Measurements from ENCODE around the gene PRDM2. TPM values are rescaled to one million over a fixed set of nuclear protein-coding genes. Genes with fewer than 3 reads are reported as not detected.

Gene PRDM2
- polyA plus RNA-seq, 3 donors = 4.1 to 22.5 (median 7.6) TPM

DNA sequence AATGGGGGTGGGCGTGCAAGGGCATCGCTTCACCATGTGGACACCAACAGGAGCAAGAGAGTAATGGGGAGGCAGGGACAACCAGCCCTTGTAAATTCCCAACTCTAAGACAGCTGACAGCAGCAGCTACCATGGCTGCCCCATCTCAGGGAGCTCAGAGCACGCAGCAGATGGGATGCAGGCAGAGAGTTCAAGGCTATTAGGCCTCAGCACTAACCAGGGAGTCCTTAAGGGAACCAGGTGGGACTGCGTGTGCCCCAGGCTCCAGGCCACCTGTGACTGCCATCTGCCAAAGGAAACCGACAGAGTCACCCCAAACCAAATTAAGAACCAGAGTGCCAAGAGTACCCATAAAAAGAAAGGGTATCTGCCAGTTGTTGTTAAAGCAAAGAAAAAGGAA, 33.7 kb upstream of the PRDM2 start:
- Mint-ChIP-seq H3K4me1 (peaks cover 42% of the 10 kb centered on the region), H3K4me3 (no peak overlapping the region), H3K9me3 (peaks cover 0 to 1% (median 0%) of the 10 kb centered on the region in 7 donors), H3K27ac (peak overlapping the region in 3 of 7 donors; percentile 4 to 59 (median 10)), H3K27me3 (ENCODE audit: low read depth in 3 of 3) (no peaks in the 10 kb centered on the region), H3K36me3 (no peaks in the 10 kb centered on the region)
- TF ChIP-seq, protein P1, sequence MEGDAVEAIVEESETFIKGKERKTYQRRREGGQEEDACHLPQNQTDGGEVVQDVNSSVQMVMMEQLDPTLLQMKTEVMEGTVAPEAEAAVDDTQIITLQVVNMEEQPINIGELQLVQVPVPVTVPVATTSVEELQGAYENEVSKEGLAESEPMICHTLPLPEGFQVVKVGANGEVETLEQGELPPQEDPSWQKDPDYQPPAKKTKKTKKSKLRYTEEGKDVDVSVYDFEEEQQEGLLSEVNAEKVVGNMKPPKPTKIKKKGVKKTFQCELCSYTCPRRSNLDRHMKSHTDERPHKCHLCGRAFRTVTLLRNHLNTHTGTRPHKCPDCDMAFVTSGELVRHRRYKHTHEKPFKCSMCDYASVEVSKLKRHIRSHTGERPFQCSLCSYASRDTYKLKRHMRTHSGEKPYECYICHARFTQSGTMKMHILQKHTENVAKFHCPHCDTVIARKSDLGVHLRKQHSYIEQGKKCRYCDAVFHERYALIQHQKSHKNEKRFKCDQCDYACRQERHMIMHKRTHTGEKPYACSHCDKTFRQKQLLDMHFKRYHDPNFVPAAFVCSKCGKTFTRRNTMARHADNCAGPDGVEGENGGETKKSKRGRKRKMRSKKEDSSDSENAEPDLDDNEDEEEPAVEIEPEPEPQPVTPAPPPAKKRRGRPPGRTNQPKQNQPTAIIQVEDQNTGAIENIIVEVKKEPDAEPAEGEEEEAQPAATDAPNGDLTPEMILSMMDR (IDR thresholded peaks at IDR 0.05) = no peak
- Histone ChIP-seq H3K4me3 (replicated peaks in 1 of 3; ENCODE audit: low read depth in 2 of 3, low read length in 3 of 3) (no peak overlapping the region), H4K20me1 (ENCODE audit: insufficient read depth, low read length) (no peaks in the 10 kb centered on the region), H3K9ac (ENCODE audit: insufficient read depth, low read length, poor library complexity, severe bottlenecking) (no peak overlapping the region), H3K4me1 (ENCODE audit: control insufficient read depth in 1 of 2, insufficient read depth in 2 of 2, low read length in 2 of 2) (peaks cover 41 to 42% of the 10 kb centered on the region in 2 donors), H3K27me3 (ENCODE audit: control insufficient read depth in 2 of 2, insufficient read depth in 2 of 2, low read length in 2 of 2) (no peaks in the 10 kb centered on the region), H3K27ac (ENCODE audit: low read depth in 1 of 2, low read length in 2 of 2) (no peak overlapping the region), H2AFZ (ENCODE audit: insufficient read depth, low read depth, low read length, poor library complexity, severe bottlenecking) (peak overlapping the region; percentile 61), H3K79me2 (ENCODE audit: insufficient read depth, low read length) (no peaks in the 10 kb centered on the region), H3K36me3 (replicated peaks in 1 of 2; ENCODE audit: control insufficient read depth in 1 of 2, insufficient read depth in 2 of 2, low read length in 2 of 2) (no peaks in the 10 kb centered on the region), H3K4me2 (replicated peaks; ENCODE audit: extremely low read depth, low read length, poor library complexity, severe bottlenecking) (no peak overlapping the region), H3K9me3 (replicated peaks in 1 of 2; ENCODE audit: control insufficient read depth in 1 of 2, insufficient read depth in 1 of 2, low read length in 2 of 2) (no peaks in the 10 kb centered on the region)
- DNase-seq = no peak
- intact Hi-C loops (cut with micrococcal nuclease) = no loop called here
- WGBS (ENCODE audit: insufficient coverage) = 100% methylated on average over 1 of the region's 5 CpGs

GRCh38 chr1:13667691-13668090, 32.3 kb upstream of the PRDM2 start:
- Mint-ChIP-seq H3K4me3 (no peak overlapping the region), H3K27me3 (ENCODE audit: low read depth in 3 of 3) (no peaks in the 10 kb centered on the region), H3K9me3 (no peaks in the 10 kb centered on the region), H3K27ac (no peak overlapping the region), H3K4me1 (peaks cover 34% of the 10 kb centered on the region), H3K36me3 (no peaks in the 10 kb centered on the region)
- no peak overlapping the region for H2AFZ ChIP-seq (ENCODE audit: insufficient read depth, low read depth, low read length, poor library complexity, severe bottlenecking)
- intact Hi-C loops (cut with micrococcal nuclease) = no loop called here
- no peaks in the 10 kb centered on the region for H3K27me3 ChIP-seq (ENCODE audit: control insufficient read depth in 2 of 2, insufficient read depth in 2 of 2, low read length in 2 of 2)
- no peaks in the 10 kb centered on the region for H3K79me2 ChIP-seq (ENCODE audit: insufficient read depth, low read length)
- DNase-seq = no peak
- no peak overlapping the region for H3K27ac ChIP-seq (ENCODE audit: low read depth in 1 of 2, low read length in 2 of 2)
- TF ChIP-seq, protein P1 (IDR thresholded peaks at IDR 0.05) = no peak
- peaks cover 30 to 31% of the 10 kb centered on the region in 2 donors for H3K4me1 ChIP-seq (ENCODE audit: control insufficient read depth in 1 of 2, insufficient read depth in 2 of 2, low read length in 2 of 2)
- WGBS (ENCODE audit: insufficient coverage) = 100% methylated on average over 1 of the region's 4 CpGs
- H3K4me2 ChIP-seq (replicated peaks; ENCODE audit: extremely low read depth, low read length, poor library complexity, severe bottlenecking) = no peak overlapping the region
- no peak overlapping the region for H3K4me3 ChIP-seq (replicated peaks in 1 of 3; ENCODE audit: low read depth in 2 of 3, low read length in 3 of 3)
- H4K20me1 ChIP-seq (ENCODE audit: insufficient read depth, low read length) = no peaks in the 10 kb centered on the region
- H3K36me3 ChIP-seq (replicated peaks in 1 of 2; ENCODE audit: control insufficient read depth in 1 of 2, insufficient read depth in 2 of 2, low read length in 2 of 2) = no peaks in the 10 kb centered on the region
- H3K9ac ChIP-seq (ENCODE audit: insufficient read depth, low read length, poor library complexity, severe bottlenecking) = no peak overlapping the region
- H3K9me3 ChIP-seq (replicated peaks in 1 of 2; ENCODE audit: control insufficient read depth in 1 of 2, insufficient read depth in 1 of 2, low read length in 2 of 2) = no peaks in the 10 kb centered on the region

Measured in CD14-positive monocyte (primary cell).